DOHH2 (cell line): Measurements from ENCODE around the gene ATP9B.

ENCODE experiments used
- EZH2phosphoT487 ChIP-seq: fragments of 200-600 bp; sonication (generic); IDR thresholded peaks from 2 replicates; pipeline ENCODE4 v1.6.1; 2017; ENCODE audit warnings: borderline replicate concordance, mild to moderate bottlenecking, antibody characterized with exemption, low read length, moderate library complexity, mixed read lengths
- TF ChIP-seq, protein P1 (sequence below): fragments of 200-600 bp; sonication (generic); IDR thresholded peaks from one replicate; pipeline ENCODE4 v1.5.1; 2014; ENCODE audit warnings: antibody characterized with exemption, mild to moderate bottlenecking, low read depth, low read length; ENCODE audit not compliant: poor library complexity, severe bottlenecking

DNA sequence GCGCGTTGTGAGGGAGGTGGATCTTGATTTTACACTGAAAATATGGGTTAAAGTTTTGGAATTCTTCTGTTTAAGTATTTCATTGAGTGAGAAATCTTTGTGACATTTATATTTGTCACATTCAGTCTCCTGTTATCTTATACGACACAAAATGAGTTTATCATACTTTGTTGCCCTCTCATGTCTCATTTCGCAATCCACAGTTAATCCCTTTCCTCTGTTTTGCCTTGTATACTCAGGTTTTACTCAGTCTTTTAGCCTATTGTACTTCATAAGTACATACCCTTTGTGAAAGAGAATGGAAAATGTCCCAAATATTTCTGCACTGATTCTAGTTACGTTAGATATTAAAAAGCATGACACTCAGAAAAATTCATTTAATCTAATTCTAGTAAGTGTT lies 142.7 kb downstream of the ATP9B start:
- TF ChIP-seq, protein P1, sequence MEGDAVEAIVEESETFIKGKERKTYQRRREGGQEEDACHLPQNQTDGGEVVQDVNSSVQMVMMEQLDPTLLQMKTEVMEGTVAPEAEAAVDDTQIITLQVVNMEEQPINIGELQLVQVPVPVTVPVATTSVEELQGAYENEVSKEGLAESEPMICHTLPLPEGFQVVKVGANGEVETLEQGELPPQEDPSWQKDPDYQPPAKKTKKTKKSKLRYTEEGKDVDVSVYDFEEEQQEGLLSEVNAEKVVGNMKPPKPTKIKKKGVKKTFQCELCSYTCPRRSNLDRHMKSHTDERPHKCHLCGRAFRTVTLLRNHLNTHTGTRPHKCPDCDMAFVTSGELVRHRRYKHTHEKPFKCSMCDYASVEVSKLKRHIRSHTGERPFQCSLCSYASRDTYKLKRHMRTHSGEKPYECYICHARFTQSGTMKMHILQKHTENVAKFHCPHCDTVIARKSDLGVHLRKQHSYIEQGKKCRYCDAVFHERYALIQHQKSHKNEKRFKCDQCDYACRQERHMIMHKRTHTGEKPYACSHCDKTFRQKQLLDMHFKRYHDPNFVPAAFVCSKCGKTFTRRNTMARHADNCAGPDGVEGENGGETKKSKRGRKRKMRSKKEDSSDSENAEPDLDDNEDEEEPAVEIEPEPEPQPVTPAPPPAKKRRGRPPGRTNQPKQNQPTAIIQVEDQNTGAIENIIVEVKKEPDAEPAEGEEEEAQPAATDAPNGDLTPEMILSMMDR = no peak
- no peak for TF ChIP-seq EZH2phosphoT487
